Measurements from ENCODE around the gene ANGPTL7. TPM values are rescaled to one million over a fixed set of nuclear protein-coding genes. Genes with fewer than 3 reads are reported as not detected.

The ANGPTL7 gene
- polyA plus RNA-seq, 1 donor, result 0.54 TPM

DNA sequence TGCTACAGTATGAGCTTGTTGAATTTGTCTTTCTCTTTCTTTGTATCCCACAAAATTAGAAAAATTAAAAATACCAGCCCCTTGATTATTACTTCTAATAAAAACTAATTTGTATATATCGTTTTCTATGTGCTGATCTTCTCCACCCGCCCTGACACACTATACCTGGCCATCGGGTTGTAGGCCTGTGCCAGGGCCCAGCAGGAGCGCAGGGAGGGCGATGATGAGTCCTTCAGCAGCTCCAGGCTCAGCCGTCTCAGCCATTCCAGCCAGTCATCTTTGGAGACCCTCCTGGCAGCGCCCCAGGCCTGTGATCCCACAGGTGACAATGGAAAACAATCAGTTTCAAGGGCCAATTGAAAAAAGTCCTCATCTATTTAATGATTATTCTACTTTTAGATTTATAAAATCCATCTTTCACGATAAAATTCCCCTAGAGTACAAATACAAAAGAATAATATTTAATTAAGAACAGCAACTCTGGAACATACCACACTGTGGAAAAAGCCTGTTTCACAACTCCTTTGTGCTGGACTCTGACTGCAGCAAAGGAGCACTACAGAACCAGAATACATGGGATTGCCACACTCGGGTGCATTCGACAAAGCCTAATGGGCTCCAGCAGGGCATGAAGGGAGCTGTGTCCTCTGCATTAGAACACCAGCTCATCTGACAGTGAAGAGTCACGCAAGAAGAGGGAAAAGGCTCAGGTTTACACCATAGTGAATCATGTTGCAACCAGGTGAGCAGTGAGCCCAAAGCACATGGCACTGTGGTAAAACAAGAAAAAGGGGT, 15.4 kb downstream of the ANGPTL7 start:
- DNase-seq, result no peak

DNA sequence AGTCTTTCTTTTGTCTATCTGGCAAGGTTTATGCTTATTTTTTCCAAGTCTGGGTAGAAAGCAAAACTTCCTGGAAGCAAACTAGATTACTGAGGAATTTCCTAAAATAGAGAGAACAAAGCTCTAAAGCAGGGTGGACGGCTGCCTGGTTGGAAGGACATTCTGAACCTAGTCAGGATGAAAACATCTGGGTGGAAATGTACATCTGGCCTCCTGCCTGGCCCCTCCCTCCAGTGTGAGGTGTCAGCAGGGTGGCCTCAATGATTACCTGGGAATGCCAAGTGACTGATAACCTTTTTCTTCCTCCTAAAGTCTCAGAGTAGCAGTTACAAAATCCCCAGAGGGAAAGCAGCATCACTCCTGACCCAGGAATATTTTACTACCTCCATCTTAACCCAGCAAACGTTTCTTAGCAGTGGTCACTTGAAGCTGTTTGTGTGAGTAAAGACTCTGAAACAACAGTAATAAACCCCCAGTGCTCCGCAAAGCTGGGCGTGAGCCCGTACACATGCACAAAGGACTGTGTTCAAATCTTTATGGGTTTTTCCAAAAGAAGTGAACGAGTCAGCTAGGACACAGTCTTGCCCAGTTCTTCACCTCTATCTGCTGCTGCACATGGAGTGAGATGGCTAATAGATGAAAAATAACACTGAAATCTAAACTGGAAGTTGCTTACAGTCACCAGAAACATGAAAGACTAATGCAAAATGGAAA, 18.9 kb downstream of the ANGPTL7 start:
- no peak for DNase-seq

DNA sequence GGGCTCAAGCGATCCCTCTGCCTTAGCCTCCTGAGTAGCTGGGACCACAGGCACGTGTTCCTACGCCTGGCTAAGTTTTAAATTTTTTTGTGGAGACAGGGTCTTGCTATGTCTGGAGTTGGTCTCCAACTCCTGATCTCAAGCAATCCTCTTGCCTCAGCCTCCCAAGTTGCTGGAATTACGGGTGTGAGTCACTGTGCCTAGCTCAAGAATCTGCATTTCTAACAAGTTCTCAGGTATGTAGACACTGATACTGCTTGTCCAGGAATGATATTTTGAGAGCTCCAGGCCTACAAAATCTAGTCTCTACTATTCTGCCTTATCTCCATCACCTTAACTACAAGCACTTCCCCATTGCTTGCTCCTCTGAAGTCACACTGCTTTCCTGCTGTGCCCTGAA, 22.3 kb downstream of the ANGPTL7 start:
- no peak for DNase-seq

DNA sequence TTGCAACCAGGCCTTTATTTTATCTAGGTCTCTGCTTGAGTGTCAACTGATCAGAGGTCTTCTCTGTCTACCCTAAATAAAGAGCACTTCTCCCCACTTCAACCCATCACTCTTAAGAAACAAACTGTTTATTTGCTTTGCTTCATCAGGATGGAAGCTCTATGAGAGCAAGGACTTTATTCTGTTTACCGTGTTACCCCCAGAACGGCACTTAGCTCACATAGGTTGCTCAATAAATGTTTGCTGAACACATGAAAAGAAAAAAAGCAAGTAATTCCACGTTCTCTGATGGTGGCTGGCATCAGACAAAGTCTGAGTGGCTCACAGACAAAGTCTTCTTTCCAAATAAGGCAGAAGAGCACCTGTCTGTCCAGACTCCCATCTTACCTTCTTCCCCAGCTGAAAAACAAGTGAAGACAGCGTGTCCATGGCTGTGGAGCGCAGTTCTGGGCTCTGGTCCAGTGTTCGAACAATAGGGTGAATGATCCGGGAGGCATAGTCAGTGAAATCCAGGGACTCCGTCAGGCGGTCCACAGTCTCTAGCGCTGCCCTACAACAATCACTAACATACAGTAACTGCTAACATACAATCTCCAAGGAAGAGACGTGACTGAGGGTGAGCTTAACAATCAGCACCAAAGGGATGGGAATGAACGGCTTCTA, 22.9 kb downstream of the ANGPTL7 start:
- DNase-seq, result no peak

DNA sequence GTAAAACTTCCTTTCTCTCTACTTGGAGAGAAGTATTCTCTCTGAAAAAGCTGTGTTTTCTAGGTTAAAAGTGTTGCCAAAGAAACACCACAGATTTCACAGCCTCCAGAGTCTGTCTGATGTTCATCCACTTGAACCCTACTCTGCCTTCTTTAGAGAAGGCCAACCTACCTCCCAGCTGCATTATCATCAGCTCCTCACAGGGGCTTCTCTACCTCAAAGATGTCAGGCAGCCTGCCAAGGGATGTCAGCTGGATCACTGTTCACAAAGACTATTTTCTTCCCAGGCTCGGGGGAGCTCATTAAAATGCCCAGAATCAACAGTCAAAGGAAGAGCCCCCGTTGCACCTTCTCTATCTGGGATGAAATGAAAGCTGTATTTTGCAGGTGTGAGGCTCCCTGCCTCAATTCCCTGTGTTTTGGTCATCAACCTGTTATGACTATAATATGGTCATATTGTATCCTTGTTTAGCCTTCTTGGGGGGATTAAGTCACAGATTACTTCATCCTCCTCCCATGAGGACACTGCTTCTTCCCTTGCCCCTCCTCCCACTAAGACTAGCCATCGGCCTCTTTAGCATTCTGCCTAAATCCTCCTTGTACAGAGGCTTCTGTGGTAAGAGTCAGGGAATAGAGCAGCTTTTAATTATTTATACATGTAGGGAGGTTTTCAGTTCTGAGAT, 25.7 kb downstream of the ANGPTL7 start:
- no peak for DNase-seq

DNA sequence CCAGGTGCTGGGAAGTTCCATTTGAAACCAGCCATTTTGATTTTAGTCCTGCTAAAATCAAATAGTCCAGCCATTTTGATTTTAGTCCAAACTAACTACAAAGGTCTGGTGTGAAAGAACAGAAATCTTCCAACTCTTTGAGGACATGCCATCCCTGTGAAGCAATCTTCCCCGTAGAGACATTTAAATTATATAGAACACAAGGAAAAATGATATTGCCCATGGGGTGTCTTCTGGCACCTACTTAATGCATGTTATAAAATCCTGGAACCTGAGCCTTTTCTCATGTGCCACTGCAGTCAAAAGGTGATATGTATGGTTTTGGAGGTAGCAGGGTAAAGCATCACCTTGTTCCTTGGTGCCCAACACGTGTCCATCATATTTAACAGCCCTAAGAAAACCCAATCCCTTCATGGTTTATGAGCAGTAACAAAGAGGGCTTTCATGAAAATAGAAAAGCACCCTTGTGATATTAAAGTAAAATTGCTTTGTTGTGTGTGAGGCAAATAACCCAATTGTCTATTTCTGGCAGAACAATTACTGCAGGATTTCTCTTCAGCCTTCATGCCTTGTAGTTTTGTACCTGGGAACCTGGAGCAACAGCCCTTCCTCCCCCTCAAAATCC, 26.3 kb downstream of the ANGPTL7 start:
- DNase-seq, result no peak

DNA sequence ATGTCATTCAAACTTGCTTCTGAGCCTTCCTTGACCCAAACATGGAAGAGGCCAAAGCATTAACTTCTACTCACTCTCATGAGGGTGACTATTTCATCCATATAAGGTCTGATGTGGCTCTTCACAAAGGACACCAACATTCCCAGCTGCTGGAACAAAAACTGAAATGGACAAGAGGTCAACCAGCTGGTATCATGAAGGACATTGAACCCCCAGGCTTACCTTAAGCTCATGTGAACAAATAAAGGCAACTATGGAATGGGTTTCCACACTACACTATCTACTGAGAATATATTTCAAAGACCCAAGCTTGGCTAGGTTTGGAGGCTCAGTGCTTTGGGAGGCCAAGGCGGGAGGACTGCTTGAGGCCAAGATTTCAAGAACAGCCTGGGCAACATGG, 26.9 kb downstream of the ANGPTL7 start:
- no peak for DNase-seq

DNA sequence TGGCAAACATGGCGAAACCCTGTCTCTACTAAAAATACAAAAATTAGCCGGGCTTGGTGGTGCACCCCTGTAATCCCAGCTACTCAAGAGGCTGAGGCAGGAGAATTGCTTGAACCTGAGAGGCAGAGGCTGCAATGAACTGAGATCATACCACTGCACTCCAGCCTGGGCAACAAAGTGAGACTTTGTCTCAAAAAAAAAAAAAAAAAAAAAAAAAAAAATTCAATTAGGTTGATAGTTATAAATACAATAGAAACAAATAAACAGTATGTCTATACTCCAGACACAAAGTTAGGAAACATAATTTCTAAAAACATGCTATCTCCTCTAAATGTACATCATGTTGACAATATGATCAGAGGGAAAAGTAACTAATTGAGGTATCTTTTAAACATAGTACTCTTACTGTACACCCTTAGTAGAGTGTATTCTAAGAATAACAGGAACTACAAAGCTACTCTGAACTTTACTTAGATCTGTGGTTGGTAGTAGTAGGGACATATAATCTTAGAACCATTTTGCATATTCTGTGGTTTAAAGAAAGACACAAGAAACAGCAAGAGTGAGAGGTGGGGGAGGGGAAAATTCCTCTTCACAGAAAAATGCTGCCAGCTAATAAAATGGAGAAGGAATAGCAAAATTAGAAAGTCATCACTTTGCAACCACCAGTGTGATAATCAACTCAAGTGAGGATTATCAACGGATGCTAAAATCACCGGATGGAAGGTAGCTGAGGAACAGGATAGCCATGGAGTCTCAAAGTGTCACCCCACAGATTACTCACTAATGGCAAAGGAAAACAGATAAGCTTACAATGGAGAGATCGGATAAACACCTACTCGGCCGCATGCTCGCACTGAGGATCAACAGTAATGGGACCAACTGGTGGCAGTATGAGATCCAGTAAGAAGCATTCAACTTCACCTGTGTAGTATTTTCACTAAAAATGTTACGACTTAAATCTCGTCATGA, 38.2 kb downstream of the ANGPTL7 start:
- DNase-seq, result no peak

DNA sequence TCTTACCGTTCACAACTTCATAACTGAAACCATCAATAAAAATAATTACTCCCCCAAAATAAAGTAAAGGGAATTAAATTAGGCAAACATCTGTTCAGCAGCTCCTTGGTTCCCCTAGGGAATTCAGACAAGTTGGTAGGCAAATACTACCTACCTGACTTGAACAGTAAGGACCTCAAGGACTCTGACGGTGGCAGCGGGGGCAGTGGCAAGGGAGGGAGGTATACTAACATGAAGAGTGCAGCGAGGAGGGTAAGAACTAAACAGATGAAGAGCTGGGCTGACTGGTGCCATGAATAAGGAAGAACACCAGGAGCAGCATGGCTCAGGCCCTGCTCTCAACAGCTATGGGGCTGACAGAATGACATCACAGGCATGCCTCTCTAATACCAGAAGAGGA, 40.0 kb downstream of the ANGPTL7 start:
- DNase-seq, result no peak

DNA sequence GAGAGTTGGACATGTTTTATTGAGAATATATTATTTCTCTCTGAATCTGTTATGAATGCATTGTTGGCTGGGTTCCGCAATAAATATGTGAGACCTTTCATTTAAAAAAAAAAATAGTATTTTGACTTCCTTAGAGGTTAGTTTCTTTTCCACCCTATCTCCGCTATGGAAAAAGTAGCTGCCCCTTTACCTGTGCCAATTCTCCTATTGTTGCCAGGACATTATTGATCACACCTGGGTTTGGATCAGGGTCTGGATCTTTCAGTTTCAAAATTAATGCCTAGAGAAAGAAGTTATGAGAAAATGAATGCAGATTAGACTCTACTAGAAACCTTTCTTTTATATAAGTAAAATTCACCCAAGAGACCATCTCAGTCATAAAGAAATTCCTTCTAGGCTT, 44.1 kb downstream of the ANGPTL7 start:
- no peak for DNase-seq

DNA sequence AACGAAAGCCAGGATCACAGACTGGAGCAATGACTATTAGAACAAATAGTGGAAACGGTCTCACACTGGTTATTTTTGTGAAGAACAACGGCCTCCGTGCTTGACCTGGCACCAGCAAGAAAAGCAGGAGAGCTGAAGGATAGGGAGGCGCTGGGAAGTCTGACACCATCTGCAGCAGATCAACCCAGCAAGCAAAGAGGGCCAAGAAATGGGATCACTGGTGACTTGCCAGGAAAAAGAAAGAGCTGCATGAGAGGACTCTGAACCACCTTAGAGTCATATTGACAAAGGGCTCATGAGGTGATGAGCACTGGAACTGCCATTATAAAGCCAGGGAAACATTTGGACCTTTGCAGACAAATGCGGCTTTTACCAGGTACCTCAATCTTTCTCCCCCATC, 48.2 kb downstream of the ANGPTL7 start:
- DNase-seq, result no peak

DNA sequence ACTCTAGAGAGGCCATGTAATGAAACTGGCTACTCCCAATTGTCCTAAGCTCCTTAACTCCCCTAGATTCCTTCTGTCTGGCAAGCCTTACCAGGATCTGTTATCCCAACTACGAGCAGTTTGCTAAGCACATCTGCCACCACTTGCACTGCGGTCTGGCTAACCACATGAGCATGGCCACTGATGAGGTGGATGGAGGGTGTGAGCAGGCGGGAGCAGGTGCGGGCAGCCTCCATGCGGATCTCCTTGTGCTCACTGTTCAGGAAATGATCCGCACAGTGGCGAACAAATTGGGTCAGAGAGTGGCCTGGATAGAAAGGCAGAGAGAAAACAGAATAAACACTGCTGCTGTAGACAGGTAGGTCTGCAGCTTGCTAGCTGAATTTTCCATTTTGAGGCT, 49.2 kb downstream of the ANGPTL7 start:
- no peak for DNase-seq

DNA sequence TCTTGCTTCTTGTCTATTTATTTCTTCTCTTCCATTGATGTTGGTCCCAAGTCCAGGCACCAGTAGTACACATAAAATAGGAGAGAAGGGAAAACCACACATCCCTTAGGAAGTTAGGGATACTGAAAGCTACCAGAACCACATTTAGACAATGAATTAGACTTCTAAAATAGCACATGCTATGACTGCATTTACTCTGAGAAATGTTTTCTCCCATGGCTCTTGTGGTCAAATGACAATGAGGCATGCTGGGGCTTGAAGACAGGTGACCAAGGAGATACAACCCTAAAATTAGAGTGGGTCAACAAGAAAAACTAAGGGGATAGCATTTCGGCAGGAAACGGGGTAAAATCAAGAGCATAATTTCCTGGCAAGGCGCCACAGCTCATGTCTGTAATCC, 56.1 kb downstream of the ANGPTL7 start:
- no peak for DNase-seq

Other genes with a start within 250 kb of the ANGPTL7 start
- gene TARDBP, start 176.7 kb upstream of the ANGPTL7 start, polyA plus RNA-seq (ENCODE audit: insufficient read length), result 172 TPM
- 4.6 TPM for gene MASP2, start 142.1 kb upstream of the ANGPTL7 start, polyA plus RNA-seq (ENCODE audit: insufficient read length)
- 71.9 TPM for gene SRM, start 129.3 kb upstream of the ANGPTL7 start, polyA plus RNA-seq (ENCODE audit: insufficient read length)
- 62.1 TPM for gene EXOSC10, start 89.5 kb upstream of the ANGPTL7 start, polyA plus RNA-seq (ENCODE audit: insufficient read length)
- 32.2 TPM for gene MTOR, start 73.2 kb downstream of the ANGPTL7 start, polyA plus RNA-seq (ENCODE audit: insufficient read length)
- gene UBIAD1, start 83.8 kb downstream of the ANGPTL7 start, polyA plus RNA-seq (ENCODE audit: insufficient read length), result 16.9 TPM